M059J (cell line): ENCODE measurements around the gene BCL11A. TPM values are rescaled to one million over a fixed set of nuclear protein-coding genes. Genes with fewer than 3 reads are reported as not detected.
"Not testable (repeated sequence)": the region's sequence is repeated elsewhere in the genome, so short reads cannot be mapped to it uniquely, and the experiment has no call there.

Source experiments
- DNase-seq: peaks from one replicate; pipeline ENCODE4 v3.0.0-alpha.2; 2012; ENCODE audit warnings: low read depth
- total RNA-seq: library from RNA; depleted of rRNA; stranded (reverse); fragments of >200 nt; shearing (Covaris generic); gene quantifications from 2 replicates; pipeline ENCODE4 v1.2.3, GENCODE V29; 2014

Gene BCL11A
- total RNA-seq, 1 experiment from 2014 or later = not detected

- no peak for DNase-seq
Observed at GRCh38 chr2:60437080-60437696, 116.3 kb downstream of the BCL11A start.

- no peak for DNase-seq
Observed at GRCh38 chr2:60433018-60433596, 120.3 kb downstream of the BCL11A start.

GRCh38 chr2:60432035-60432601, 121.3 kb downstream of the BCL11A start:
- DNase-seq = no peak

- no peak for DNase-seq
Observed at GRCh38 chr2:60429681-60430080, 123.8 kb downstream of the BCL11A start.

GRCh38 chr2:60426880-60427279, 126.6 kb downstream of the BCL11A start:
- no peak for DNase-seq

GRCh38 chr2:60426341-60426740, 127.1 kb downstream of the BCL11A start:
- DNase-seq = no peak

GRCh38 chr2:60424233-60424632, 129.2 kb downstream of the BCL11A start:
- no peak for DNase-seq

GRCh38 chr2:60423505-60423904, 129.9 kb downstream of the BCL11A start:
- no peak for DNase-seq

GRCh38 chr2:60422826-60423483, 130.5 kb downstream of the BCL11A start:
- no peak for DNase-seq

GRCh38 chr2:60417210-60417609, 136.2 kb downstream of the BCL11A start:
- not testable (repeated sequence) for DNase-seq

GRCh38 chr2:60416221-60417008, 137.0 kb downstream of the BCL11A start:
- no peak for DNase-seq

- DNase-seq = no peak
Observed at GRCh38 chr2:60415814-60416213, 137.6 kb downstream of the BCL11A start.

- DNase-seq = peak; percentile 14
Observed at GRCh38 chr2:60414495-60415138, 138.8 kb downstream of the BCL11A start.

GRCh38 chr2:60413814-60414168, 139.7 kb downstream of the BCL11A start:
- DNase-seq = no peak

GRCh38 chr2:60413069-60413813, 140.2 kb downstream of the BCL11A start:
- no peak for DNase-seq

GRCh38 chr2:60412620-60413019, 140.8 kb downstream of the BCL11A start:
- DNase-seq = no peak

- no peak for DNase-seq
Observed at GRCh38 chr2:60412027-60412426, 141.4 kb downstream of the BCL11A start.

GRCh38 chr2:60411295-60411694, 142.2 kb downstream of the BCL11A start:
- no peak for DNase-seq

- no peak for DNase-seq
Observed at GRCh38 chr2:60410456-60411146, 142.9 kb downstream of the BCL11A start.

- no peak for DNase-seq
Observed at GRCh38 chr2:60409531-60409871, 144.0 kb downstream of the BCL11A start.
